H9 (cell line): ENCODE data around the gene RGS13. TPM values are rescaled to one million over a fixed set of nuclear protein-coding genes. Genes with fewer than 3 reads are reported as not detected.

Experiments used
- DNase-seq: peaks from one replicate; pipeline ENCODE4 v3.0.0-alpha.2; 2017
- H2AFZ ChIP-seq: one replicate; pipeline ENCODE4 v1.6.1; 2013; ENCODE audit warnings: mild to moderate bottlenecking, low read length, control low read depth, moderate library complexity
- H2AK5ac ChIP-seq: 2 replicates; pipeline ENCODE4 v1.6.1; 2013; ENCODE audit warnings: low read length, control low read depth, mixed read lengths; ENCODE audit not compliant: insufficient read length
- H2BK120ac ChIP-seq: one replicate; pipeline ENCODE4 v1.6.1; 2013; ENCODE audit warnings: low read depth, mild to moderate bottlenecking, low read length, control low read depth, inconsistent platforms; ENCODE audit not compliant: poor library complexity, severe bottlenecking
- H2BK12ac ChIP-seq: 2 replicates; pipeline ENCODE4 v1.6.1; 2013; ENCODE audit warnings: low read length, control low read depth, mixed read lengths, low read depth; ENCODE audit not compliant: insufficient read length
- H2BK15ac ChIP-seq: 2 replicates; pipeline ENCODE4 v1.6.1; 2013; ENCODE audit warnings: low read depth, low read length, control low read depth
- H2BK20ac ChIP-seq: one replicate; pipeline ENCODE4 v1.6.1; 2013; ENCODE audit warnings: low read depth, mild to moderate bottlenecking, low read length, control low read depth, inconsistent platforms; ENCODE audit not compliant: poor library complexity, severe bottlenecking
- H2BK5ac ChIP-seq: 2 replicates; pipeline ENCODE4 v1.6.1; 2013; ENCODE audit warnings: low read length, control low read depth, mixed read lengths; ENCODE audit not compliant: insufficient read length
- H3K14ac ChIP-seq: 2 replicates; pipeline ENCODE4 v1.6.1; 2013; ENCODE audit warnings: low read length, control low read depth; ENCODE audit not compliant: insufficient read depth
- H3K18ac ChIP-seq: 2 replicates; pipeline ENCODE4 v1.6.1; 2013; ENCODE audit warnings: low read depth, mild to moderate bottlenecking, mixed read lengths, low read length, control low read depth; ENCODE audit not compliant: insufficient read length
- H3K23ac ChIP-seq: 2 replicates; pipeline ENCODE4 v1.6.1; 2013; ENCODE audit warnings: low read length, control low read depth, mixed read lengths, low read depth; ENCODE audit not compliant: insufficient read length
- H3K23me2 ChIP-seq: 2 replicates; pipeline ENCODE4 v1.6.1; 2013; ENCODE audit warnings: low read depth, mild to moderate bottlenecking, mixed read lengths, low read length, control low read depth; ENCODE audit not compliant: insufficient read length, poor library complexity, severe bottlenecking
- H3K27ac ChIP-seq: 2 replicates; pipeline ENCODE4 v1.5.1; 2013; ENCODE audit warnings: low read length, control low read depth, mixed read lengths, low read depth; ENCODE audit not compliant: insufficient read length
- H3K27me3 ChIP-seq: 2 replicates; pipeline ENCODE4 v1.6.1; 2013; ENCODE audit warnings: low read length, control low read depth, inconsistent platforms; ENCODE audit not compliant: insufficient read depth
- H3K4ac ChIP-seq: 2 replicates; pipeline ENCODE4 v1.6.1; 2013; ENCODE audit warnings: low read depth, mild to moderate bottlenecking, control low read depth, inconsistent platforms, low read length, moderate library complexity
- H3K4me1 ChIP-seq: 2 replicates; pipeline ENCODE4 v1.6.1; 2013; ENCODE audit warnings: low read length, control low read depth, inconsistent platforms; ENCODE audit not compliant: insufficient read depth
- H3K4me2 ChIP-seq: 2 replicates; pipeline ENCODE4 v1.6.1; 2013; ENCODE audit warnings: low read length, control low read depth, mixed read lengths; ENCODE audit not compliant: insufficient read length, insufficient read depth
- H3K56ac ChIP-seq: 2 replicates; pipeline ENCODE4 v1.6.1; 2013; ENCODE audit warnings: low read depth, mild to moderate bottlenecking, mixed read lengths, low read length, control low read depth; ENCODE audit not compliant: insufficient read length
- H3K79me1 ChIP-seq: 2 replicates; pipeline ENCODE4 v1.6.1; 2013; ENCODE audit warnings: low read depth, mild to moderate bottlenecking, moderate library complexity, low read length, control low read depth, inconsistent platforms; ENCODE audit not compliant: insufficient read depth, poor library complexity, severe bottlenecking
- H3K79me2 ChIP-seq: 2 replicates; pipeline ENCODE4 v1.6.1; 2013; ENCODE audit warnings: low read length, control low read depth, inconsistent platforms; ENCODE audit not compliant: insufficient read depth
- H3K9ac ChIP-seq: 2 replicates; pipeline ENCODE4 v1.6.1; 2013; ENCODE audit warnings: low read length, control low read depth, mixed read lengths; ENCODE audit not compliant: insufficient read length; ENCODE audit errors: extremely low read depth
- H3K9me3 ChIP-seq: one replicate; pipeline ENCODE4 v1.6.1; 2013; ENCODE audit warnings: low read depth, low read length, inconsistent platforms; ENCODE audit not compliant: control insufficient read depth
- H3T11ph ChIP-seq: one replicate; pipeline ENCODE4 v1.6.1; 2013; ENCODE audit warnings: mild to moderate bottlenecking, low read length, control low read depth, inconsistent platforms
- H4K20me1 ChIP-seq: one replicate; pipeline ENCODE4 v1.6.1; 2013; ENCODE audit not compliant: control insufficient read depth, insufficient read length, insufficient read depth
- H4K5ac ChIP-seq: 2 replicates; pipeline ENCODE4 v1.6.1; 2013; ENCODE audit warnings: low read depth, mild to moderate bottlenecking, mixed read lengths, low read length, control low read depth; ENCODE audit not compliant: insufficient read length
- H4K8ac ChIP-seq: replicated peaks from 2 replicates; pipeline ENCODE4 v1.6.1; 2013; ENCODE audit warnings: low read length, control low read depth, mixed read lengths, low read depth; ENCODE audit not compliant: insufficient read length
- H4K91ac ChIP-seq: 2 replicates; pipeline ENCODE4 v1.6.1; 2013; ENCODE audit warnings: low read depth, mild to moderate bottlenecking, moderate library complexity, mixed read lengths, low read length, control low read depth; ENCODE audit not compliant: insufficient read length
- H3K27ac Mint-ChIP-seq, 3 experiments: 2 replicates in 2 of 3; 3 replicates in 1 of 3; pipeline ENCODE4 v1.8.0; 2020 to 2021; ENCODE audit warnings: mixed read lengths in 3 of 3, mild to moderate bottlenecking in 1 of 3, moderate library complexity in 1 of 3
- H3K27me3 Mint-ChIP-seq: 2 replicates; pipeline ENCODE4 v1.8.0; 2021; ENCODE audit warnings: low read depth, mild to moderate bottlenecking, moderate library complexity, mixed read lengths
- H3K36me3 Mint-ChIP-seq, 3 experiments: 2 replicates in 2 of 3; 3 replicates in 1 of 3; pipeline ENCODE4 v1.8.0; 2020 to 2021; ENCODE audit warnings: low read depth in 3 of 3, mixed read lengths in 3 of 3; ENCODE audit not compliant: insufficient read depth in 1 of 3
- H3K4me1 Mint-ChIP-seq, 2 experiments: 2 replicates each; pipeline ENCODE4 v1.8.0; 2020; ENCODE audit warnings: mixed read lengths in 2 of 2
- H3K4me3 Mint-ChIP-seq, 2 experiments: 2 replicates in 1 of 2; 3 replicates in 1 of 2; pipeline ENCODE4 v1.8.0; 2020 to 2021; ENCODE audit warnings: mild to moderate bottlenecking in 2 of 2, mixed read lengths in 2 of 2, moderate library complexity in 1 of 2
- H3K9me3 Mint-ChIP-seq, 2 experiments: 2 replicates in 1 of 2; 3 replicates in 1 of 2; pipeline ENCODE4 v1.8.0; 2020; ENCODE audit warnings: mild to moderate bottlenecking in 2 of 2, mixed read lengths in 2 of 2, moderate library complexity in 1 of 2
- WGBS: extraction: QIAGEN DNeasy Blood & Tissue Kit; methylation state at CpG from one replicate; pipeline ENCODE4 v1.1.7; 2013; ENCODE audit warnings: missing lambda C conversion rate, low lambda C conversion rate, mixed read lengths; ENCODE audit not compliant: insufficient read length; ENCODE audit errors: extremely low coverage; 5-methylcytosine and 5-hydroxymethylcytosine counted together
- total RNA-seq: library from RNA; stranded (reverse); gene quantifications from 2 replicates; pipeline ENCODE4 v1.2.1, GENCODE V29; 2021
- TF ChIP-seq, protein P1 (sequence below): fragments of 200-600 bp; sonication (generic); conservative IDR thresholded peaks from 3 replicates; pipeline ENCODE4 v1.8.0; 2021; ENCODE audit warnings: antibody characterized with exemption, mild to moderate bottlenecking

RGS13 gene
- total RNA-seq, 1 experiment from 2014 or later = not detected

GRCh38 chr1:192626366-192627179, 9.4 kb upstream of the RGS13 start:
- no peaks in the 10 kb centered on the region for H3K23me2 ChIP-seq
- no peak overlapping the region for H4K5ac ChIP-seq
- no peak overlapping the region for H3K27ac ChIP-seq
- no peak overlapping the region for H2AK5ac ChIP-seq
- no peak overlapping the region for H3T11ph ChIP-seq
- no peaks in the 10 kb centered on the region for H3K79me1 ChIP-seq
- no peaks in the 10 kb centered on the region for H3K9me3 ChIP-seq
- TF ChIP-seq, protein P1, sequence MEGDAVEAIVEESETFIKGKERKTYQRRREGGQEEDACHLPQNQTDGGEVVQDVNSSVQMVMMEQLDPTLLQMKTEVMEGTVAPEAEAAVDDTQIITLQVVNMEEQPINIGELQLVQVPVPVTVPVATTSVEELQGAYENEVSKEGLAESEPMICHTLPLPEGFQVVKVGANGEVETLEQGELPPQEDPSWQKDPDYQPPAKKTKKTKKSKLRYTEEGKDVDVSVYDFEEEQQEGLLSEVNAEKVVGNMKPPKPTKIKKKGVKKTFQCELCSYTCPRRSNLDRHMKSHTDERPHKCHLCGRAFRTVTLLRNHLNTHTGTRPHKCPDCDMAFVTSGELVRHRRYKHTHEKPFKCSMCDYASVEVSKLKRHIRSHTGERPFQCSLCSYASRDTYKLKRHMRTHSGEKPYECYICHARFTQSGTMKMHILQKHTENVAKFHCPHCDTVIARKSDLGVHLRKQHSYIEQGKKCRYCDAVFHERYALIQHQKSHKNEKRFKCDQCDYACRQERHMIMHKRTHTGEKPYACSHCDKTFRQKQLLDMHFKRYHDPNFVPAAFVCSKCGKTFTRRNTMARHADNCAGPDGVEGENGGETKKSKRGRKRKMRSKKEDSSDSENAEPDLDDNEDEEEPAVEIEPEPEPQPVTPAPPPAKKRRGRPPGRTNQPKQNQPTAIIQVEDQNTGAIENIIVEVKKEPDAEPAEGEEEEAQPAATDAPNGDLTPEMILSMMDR = no peak
- no peak overlapping the region for H2BK15ac ChIP-seq
- Mint-ChIP-seq H3K27me3 (no peaks in the 10 kb centered on the region), H3K36me3 (peaks cover 0 to 2% (median 0%) of the 10 kb centered on the region in 3 experiments; a peak in 1 of 7 replicates), H3K4me3 (no peak overlapping the region), H3K4me1 (no peaks in the 10 kb centered on the region), H3K9me3 (peaks cover 3% of the 10 kb centered on the region in 2 experiments; a peak in 3 of 5 replicates), H3K27ac (no peak overlapping the region)
- WGBS = no CpG with 5 or more reads among the region's 3 CpGs
- no peak overlapping the region for H2AFZ ChIP-seq
- H4K20me1 ChIP-seq = no peaks in the 10 kb centered on the region
- H3K4ac ChIP-seq = no peak overlapping the region
- no peak overlapping the region for H3K18ac ChIP-seq
- no peak for DNase-seq
- no peak overlapping the region for H3K9ac ChIP-seq
- H3K56ac ChIP-seq = no peak overlapping the region
- H2BK5ac ChIP-seq = no peak overlapping the region
- H4K91ac ChIP-seq = no peak overlapping the region
- H3K4me1 ChIP-seq = no peaks in the 10 kb centered on the region
- no peak overlapping the region for H3K23ac ChIP-seq
- H4K8ac ChIP-seq = no peak overlapping the region
- H3K79me2 ChIP-seq = no peaks in the 10 kb centered on the region
- H2BK120ac ChIP-seq = no peak overlapping the region
- H2BK20ac ChIP-seq = no peak overlapping the region
- H2BK12ac ChIP-seq = no peak overlapping the region
- H3K4me2 ChIP-seq = no peak overlapping the region
- no peak overlapping the region for H3K14ac ChIP-seq
- no peaks in the 10 kb centered on the region for H3K27me3 ChIP-seq
